Measurements from ENCODE around the gene ERMP1.

The ERMP1 gene

GRCh38 chr9:5853617-5854016 lies 20.7 kb upstream of the ERMP1 start:
- no peak for DNase-seq (ENCODE audit: low read depth in 2 of 2)

DNA sequence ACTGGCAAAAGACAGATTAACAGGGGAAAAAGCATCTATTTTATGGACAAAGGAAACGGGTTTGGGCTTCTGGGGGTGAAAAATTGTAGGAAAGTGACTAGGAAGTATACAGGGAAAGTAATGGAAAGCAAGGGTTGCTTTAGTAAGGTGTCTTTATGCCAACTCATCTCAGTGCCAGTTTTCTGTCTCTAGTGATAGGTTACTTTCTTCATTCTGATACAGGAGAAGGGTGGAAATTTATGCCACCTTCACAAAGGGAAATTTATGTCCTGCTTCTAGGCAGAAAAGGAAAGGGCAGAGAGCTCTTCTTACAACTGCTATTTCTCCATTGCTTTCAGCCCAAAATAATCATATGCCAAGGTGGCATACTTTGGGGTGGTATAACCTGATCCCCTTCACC lies 20.1 kb upstream of the ERMP1 start:
- DNase-seq (ENCODE audit: low read depth in 2 of 2) = no peak

DNA sequence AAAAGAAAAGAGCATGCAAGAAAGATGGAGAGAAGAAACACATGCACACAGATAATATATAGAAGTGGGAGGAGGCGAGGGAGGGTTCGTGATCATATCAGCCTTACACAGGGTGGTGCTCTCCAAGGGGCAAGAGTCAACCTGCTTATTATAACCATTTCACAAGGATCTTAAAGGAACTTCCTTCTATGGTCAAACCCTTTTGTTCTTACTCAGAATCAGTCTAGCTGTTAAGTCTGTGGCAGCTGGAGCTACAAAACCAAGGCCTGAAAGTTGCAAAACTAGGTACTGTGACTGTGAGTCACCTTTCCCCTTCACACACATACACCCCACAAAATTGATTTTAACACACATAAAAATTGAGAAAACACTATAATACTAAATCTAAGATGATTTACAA lies 18.5 kb upstream of the ERMP1 start:
- DNase-seq (ENCODE audit: low read depth in 2 of 2) = peak in 1 of 2 donors; percentile 16

DNA sequence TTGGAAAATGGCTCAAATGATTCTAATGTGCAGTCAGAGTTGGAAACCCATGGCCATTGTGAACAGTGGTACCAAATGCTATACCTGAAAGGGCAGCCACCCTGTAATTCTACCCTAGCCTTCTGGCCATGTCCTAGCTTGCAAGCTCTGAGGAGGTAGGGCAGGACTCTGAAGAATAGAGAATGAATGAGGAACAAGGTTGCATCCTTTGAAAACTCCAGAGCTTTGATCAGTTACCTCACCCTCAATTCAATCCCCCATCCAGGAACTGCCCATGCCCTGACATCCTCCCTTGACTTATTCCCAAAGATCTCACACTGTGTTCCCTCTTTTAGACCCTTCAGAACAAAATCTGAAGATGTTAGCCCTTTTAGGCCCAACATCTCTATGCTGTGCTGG lies 17.8 kb upstream of the ERMP1 start:
- DNase-seq (ENCODE audit: low read depth in 2 of 2) = no peak

DNA sequence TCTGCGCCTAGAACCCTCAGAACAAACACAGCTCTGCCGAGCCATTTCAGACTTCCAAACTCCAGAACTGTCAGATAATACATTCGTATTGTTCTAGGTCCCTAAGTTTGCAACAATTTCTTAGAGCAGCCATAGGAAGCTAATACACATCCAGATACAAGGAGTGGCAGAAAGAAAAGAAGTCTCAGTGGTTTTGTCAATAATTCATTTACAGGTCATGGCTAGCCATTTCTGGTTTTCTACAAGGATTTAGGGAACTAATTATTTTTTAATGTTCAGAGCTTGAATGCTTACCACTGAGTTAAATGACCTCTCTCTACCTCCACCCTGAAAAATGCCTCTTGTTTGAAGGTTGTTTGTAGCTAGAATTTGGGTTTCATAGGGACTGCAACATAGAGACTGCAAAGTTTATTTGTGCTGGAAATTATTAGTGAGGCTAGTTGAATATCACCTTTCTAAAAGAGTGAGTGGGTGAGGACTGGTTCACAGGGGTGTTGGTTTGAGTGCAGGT lies 15.5 kb upstream of the ERMP1 start:
- DNase-seq (ENCODE audit: low read depth in 2 of 2) = no peak

DNA sequence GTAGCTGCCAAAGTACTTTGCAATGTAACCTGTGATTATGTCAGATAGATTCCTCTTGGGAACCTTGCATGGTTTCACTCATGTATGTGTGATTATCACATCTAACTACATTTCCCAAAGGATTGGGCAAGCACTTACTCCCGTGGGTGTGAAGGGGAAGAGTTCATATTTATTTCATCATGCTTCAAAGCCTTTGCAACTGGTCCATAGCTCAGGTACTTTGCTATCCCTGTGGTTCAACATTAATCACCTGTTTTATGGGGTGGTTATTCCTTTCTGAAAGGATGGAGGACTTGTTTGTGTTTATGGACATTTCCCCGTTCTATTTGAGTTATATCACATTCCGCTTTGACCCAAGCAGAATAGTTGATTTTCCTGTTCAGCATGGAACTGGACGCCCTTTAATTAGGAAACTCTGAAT lies 13.6 kb upstream of the ERMP1 start:
- DNase-seq (ENCODE audit: low read depth in 2 of 2) = no peak

GRCh38 chr9:5846096-5846495 lies 13.2 kb upstream of the ERMP1 start:
- DNase-seq (ENCODE audit: low read depth in 2 of 2) = no peak

GRCh38 chr9:5845157-5845531 lies 12.2 kb upstream of the ERMP1 start:
- no peak for DNase-seq (ENCODE audit: low read depth in 2 of 2)

- no peak for DNase-seq (ENCODE audit: low read depth in 2 of 2)
Observed at GRCh38 chr9:5843794-5844471, 11.0 kb upstream of the ERMP1 start.

DNA sequence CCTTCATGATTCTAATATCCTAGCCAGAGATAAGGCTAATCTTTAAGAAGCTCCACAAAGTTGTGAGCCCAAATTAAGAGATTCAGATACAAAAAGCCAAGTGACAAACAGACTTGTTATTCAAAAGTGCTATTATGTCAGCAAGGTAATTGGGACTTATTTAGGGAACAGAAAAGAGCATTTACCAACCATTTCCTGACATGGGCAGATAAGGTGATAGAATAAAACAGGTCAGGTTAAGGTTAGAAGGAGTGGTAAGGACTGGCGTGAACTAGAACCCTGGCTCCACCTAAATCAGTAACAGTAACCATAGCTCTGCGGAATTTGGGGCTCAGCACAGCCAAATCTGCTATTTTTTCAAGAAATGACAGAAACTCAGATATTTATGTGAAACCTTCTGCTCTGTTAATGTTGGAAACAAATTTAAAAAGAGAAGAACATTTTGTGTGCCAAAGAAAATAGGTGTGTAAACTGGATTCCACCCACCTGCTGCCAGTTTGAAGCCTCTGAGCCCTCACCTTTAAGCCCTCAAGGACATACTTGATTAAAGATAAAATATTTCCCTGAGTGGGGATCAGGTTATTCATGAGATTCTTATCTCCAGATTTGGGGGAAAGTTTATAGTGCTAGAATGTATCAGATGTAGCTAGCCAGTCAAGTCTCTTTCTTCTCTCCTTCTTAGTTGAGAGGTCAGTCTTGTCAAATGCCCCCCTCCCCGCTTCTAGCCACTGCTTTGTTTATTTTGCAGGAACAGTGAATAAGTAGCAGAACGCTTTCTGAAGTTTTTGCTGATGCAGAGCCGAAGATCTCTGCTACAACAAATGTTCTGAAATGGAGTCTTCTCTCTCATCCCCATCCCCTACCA lies 10.2 kb upstream of the ERMP1 start:
- DNase-seq (ENCODE audit: low read depth in 2 of 2) = no peak

DNA sequence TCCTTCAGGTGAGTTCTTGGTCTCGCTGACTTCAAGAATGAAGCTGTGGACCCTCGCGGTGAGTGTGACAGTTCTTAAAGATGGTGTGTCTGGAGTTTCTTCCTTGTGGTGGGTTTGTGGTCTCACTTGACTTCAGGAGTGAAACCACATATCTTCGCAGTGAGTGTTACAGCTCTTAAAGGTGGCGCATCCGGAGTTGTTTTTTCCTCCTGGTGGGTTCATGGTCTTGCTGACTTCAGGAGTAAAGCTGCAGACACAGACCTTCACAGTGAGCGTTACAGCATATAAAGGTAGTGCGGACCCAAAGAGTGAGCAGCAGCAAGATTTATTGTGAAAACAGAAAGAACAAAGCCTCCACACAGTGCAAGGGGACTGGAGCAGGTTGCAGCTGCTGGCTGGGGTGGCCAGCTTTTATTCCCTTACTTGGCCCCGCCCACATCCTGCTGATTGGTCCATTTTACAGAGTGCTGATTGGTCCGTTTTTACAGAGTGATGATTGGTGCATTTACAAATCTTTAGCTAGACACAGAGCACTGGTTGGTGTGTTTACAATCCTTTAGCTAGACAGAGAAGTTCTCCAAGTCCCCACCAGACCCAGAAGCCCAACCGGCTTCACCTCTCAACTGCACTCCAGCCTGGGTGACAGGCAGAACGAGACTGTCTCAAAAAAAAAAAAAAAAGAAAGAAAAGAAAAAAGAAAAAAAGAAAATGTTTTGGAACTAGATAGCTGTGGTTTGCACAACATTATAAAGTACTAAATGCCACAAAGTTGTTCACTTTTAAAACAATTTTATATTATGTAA lies 9.1 kb upstream of the ERMP1 start:
- DNase-seq (ENCODE audit: low read depth in 2 of 2) = peak in 1 of 2 donors; percentile 29

- no peak for DNase-seq (ENCODE audit: low read depth in 2 of 2)
Observed at GRCh38 chr9:5840788-5841187, 7.9 kb upstream of the ERMP1 start.

- no peak for DNase-seq (ENCODE audit: low read depth in 2 of 2)
Observed at GRCh38 chr9:5839572-5839902, 6.6 kb upstream of the ERMP1 start.

GRCh38 chr9:5838884-5839571 lies 6.1 kb upstream of the ERMP1 start:
- DNase-seq (ENCODE audit: low read depth in 2 of 2) = no peak

DNA sequence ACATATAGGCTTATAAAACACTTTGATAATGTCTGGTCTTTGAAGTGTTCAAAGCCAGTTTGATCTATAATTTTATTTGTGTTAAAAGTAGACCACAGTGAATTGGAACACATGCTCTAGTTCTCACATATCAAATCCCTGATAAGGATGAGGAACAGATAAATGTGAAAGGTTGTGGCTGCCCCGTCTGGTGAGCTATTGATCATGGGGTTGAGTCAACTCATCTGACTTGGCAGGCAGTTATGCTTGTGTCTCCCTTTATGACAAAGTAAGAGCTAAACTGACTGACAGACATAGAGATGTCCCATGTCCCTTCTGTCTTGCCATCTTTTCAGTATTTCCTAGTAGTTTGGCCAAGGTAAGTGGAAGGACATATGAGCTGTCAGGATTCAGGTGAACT lies 2.9 kb upstream of the ERMP1 start:
- no peak for DNase-seq (ENCODE audit: low read depth in 2 of 2)

DNA sequence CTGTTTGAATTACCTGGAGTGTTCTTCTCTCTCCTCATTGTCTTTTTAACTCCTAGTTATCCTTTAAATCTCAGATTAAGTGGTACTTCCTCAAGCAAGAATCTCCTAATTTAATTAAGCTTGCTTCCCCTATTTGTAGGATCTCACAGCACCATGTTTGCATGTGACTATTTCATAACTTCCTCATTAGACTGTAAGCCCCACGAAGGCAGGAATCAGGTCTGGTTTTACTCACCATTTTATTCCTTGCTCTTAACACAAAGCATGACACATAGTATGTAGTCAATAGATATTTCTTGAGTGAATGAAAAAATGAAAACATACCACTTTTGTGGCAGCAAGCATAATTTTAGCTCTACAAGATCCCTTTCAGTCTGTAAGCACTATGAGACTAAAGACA lies 1.3 kb upstream of the ERMP1 start:
- DNase-seq (ENCODE audit: low read depth in 2 of 2) = no peak

DNA sequence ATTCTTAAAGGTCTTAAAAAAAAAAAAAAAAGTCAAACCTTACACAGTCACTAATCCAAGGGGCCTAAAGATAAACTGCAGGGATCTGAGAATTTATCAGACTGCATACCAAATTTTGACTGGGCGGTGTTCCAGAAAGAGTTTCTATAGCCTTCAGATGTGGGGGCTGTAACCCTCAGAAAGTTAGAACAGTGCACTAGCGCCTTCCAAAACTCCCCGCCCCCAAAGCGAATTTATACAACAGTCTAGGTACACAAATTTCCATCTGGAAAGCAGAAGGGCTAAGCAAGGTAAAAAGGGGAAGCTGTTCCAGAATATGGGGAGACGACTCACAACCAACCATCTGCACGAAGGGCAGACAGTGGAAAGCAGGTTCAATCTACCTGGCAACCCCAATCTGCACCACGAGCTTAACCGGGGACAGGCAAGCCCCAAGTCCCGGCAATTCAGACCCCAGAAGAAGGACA lies 813 bp downstream of the ERMP1 start:
- DNase-seq (ENCODE audit: low read depth in 2 of 2) = no peak

- no peak for DNase-seq (ENCODE audit: low read depth in 2 of 2)
Observed at GRCh38 chr9:5825895-5826622, 6.9 kb downstream of the ERMP1 start.

DNA sequence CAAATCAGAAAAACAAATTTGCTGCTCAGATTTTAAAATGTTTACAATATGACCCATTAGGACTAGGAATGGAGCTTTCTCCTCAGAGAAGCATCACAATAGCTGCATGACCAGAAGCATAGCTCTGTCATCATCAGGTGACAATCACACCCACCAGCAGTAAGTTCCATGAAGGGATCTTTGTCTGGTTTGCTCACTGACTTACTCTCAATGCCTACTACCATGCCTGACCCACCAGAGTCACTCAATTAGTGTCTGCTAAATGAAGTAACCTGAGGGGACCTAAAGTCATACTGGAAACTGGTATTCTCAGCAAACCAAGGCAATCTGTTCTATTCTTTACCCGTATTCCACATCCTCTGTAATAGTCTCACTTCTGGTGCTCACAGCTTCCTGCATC lies 7.7 kb downstream of the ERMP1 start:
- DNase-seq (ENCODE audit: low read depth in 2 of 2) = no peak

- no peak for DNase-seq (ENCODE audit: low read depth in 2 of 2)
Observed at GRCh38 chr9:5820425-5820824, 12.5 kb downstream of the ERMP1 start.

DNA sequence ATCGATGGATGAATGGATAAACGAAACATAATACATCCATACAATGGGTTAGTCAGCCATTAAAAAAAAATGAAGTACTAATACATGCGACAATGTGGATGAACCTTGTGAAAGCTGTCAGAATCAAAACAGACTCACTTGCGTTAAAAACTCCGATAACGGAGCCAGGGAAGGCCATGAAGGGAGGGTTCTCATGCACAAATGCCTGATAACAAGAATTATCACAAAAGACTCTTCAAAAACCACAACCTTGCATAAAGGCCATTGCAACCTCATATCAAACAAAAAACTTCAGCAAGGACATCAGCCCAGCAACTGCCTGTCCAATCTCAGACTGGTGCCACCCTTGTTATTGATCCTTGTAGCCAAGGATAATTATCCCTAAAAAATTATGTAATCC lies 13.7 kb downstream of the ERMP1 start:
- no peak for DNase-seq (ENCODE audit: low read depth in 2 of 2)

All from stimulated activated CD8-positive, alpha-beta memory T cell treated with anti-CD3 and anti-CD28 coated beads, Interleukin-7, amount 100 ng/mL, for 1 hour (primary cell).